Fibroblast of mammary gland (primary cell): ENCODE measurements around the gene DGKB.

Experiments used
- DNase-seq: peaks from one replicate; pipeline ENCODE4 v3.0.0-alpha.2; 2010; ENCODE audit warnings: low read depth
- H3K4me3 ChIP-seq: 2 replicates; pipeline ENCODE4 v1.5.1; 2011; ENCODE audit warnings: low read depth, mild to moderate bottlenecking, low read length, moderate library complexity; ENCODE audit not compliant: control insufficient read depth
- CTCF ChIP-seq: conservative IDR thresholded peaks from 2 replicates; pipeline ENCODE4 v1.5.1; 2011; ENCODE audit warnings: low read depth, low read length, inconsistent platforms; ENCODE audit not compliant: control insufficient read depth, insufficient read depth

The DGKB gene

GRCh38 chr7:14777806-14778205, 124.7 kb downstream of the DGKB start:
- TF ChIP-seq CTCF = no peak
- no peak for DNase-seq
- no peak overlapping the region for H3K4me3 ChIP-seq

GRCh38 chr7:14776266-14776665, 126.3 kb downstream of the DGKB start:
- TF ChIP-seq CTCF = no peak
- no peak overlapping the region for H3K4me3 ChIP-seq
- no peak for DNase-seq

DNA sequence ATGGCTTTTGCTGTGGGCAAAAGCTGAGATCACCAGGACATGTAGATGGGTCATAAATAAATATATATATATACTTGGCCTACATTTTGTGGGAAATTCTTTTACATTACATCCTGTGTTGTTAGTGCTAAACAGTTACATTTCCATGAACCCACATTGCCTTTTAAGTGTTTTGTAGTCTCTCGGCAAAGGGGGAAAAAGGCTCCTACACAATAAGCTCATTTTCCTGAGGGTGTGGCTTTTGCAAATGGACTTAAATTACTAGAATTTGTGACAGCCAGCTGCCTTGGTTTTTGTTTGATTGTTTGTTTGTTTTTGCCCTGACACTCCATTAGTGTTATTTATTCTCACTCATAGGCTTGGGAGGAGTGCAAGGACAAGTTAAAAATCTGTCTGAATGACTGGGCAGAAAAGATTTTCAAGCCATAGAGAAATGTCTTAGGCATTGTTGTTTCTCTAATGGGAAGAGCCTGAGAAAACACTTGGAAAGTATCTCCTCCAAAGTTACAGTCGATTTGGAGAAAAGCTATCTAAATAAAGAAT, 128.8 kb downstream of the DGKB start:
- H3K4me3 ChIP-seq = no peak overlapping the region
- TF ChIP-seq CTCF = no peak
- no peak for DNase-seq

- DNase-seq = no peak
- no peak overlapping the region for H3K4me3 ChIP-seq
- no peak for TF ChIP-seq CTCF
Measured at GRCh38 chr7:14770614-14771013, 131.9 kb downstream of the DGKB start.

DNA sequence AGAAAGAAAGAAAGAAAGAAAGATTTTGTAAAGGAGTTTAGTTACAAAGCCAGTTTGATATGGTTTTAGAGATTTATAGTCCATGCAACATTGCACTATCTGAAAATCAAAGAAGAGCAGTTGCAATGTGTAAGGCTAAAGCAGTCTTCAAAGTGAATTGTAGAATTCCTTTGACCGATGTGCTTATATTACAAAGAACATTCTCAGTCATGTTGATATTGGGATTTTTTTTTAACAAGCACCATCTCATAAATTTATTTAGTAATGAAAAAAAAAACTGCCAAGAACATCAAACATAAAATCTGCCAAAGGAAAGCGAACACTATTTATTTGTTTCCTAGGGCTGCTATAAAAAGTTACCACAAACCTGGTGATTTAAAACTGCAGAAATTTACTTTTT, 133.3 kb downstream of the DGKB start:
- no peak for TF ChIP-seq CTCF
- no peak for DNase-seq

GRCh38 chr7:14767716-14768425, 134.7 kb downstream of the DGKB start:
- TF ChIP-seq CTCF = no peak
- no peak overlapping the region for H3K4me3 ChIP-seq
- peak; percentile 20 for DNase-seq

More for the DNA sequence above, 133.3 kb downstream of the DGKB start:
- no peak overlapping the region for H3K4me3 ChIP-seq

- no peak overlapping the region for H3K4me3 ChIP-seq
- no peak for TF ChIP-seq CTCF
- DNase-seq = no peak
Measured at GRCh38 chr7:14766747-14767146, 135.8 kb downstream of the DGKB start.
